ENCODE results near the gene DLAT. TPM values are rescaled to one million over a fixed set of nuclear protein-coding genes. Genes with fewer than 3 reads are reported as not detected.
"Not testable (repeated sequence)": the region's sequence is repeated elsewhere in the genome, so short reads cannot be mapped to it uniquely, and the experiment has no call there.

Gene DLAT
- total RNA-seq, 1 donor from 2014 or later, result 26.1 TPM

DNA sequence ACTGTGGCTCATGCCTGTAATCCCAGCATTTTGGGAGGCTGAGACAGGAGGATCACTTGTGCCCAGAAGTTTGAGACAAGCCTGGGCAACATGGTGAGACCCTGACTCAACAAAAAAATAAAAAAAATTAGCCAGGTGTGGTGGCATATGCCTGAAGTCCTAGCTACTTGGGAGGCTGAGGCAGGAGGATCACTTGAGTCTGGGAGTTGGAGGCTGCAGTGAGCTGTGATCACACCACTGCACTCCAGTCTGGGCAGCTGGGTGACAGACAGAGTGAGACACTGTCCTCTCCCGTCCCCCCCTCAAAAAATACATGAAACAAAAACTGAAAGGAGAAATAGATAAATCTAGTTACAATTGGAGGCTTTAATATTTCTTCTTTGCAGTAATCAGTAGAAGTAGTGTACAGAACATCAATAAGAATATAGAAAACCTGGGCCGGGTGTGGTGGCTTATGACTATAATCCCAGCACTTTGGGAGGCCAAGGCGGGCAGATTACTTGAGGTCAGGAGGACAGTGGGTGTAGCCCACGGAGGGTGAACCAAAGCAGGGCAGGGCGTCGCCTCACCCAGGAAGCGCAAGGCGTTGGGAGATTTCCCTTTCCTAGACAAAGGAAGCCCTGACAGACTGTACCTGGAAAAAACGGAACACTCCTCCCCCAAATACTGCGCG is 19.6 kb upstream of the DLAT start:
- Histone ChIP-seq H3K36me3 (peaks cover 26% of the 10 kb centered on the region), H3K9me3 (no peaks in the 10 kb centered on the region), H3K27ac (no peak overlapping the region), H3K4me3 (no peak overlapping the region), H3K27me3 (ENCODE audit: low read depth) (no peaks in the 10 kb centered on the region), H3K4me1 (no peaks in the 10 kb centered on the region)
- DNase-seq (no peak), ATAC-seq (no peak)
- TF ChIP-seq, protein P1, sequence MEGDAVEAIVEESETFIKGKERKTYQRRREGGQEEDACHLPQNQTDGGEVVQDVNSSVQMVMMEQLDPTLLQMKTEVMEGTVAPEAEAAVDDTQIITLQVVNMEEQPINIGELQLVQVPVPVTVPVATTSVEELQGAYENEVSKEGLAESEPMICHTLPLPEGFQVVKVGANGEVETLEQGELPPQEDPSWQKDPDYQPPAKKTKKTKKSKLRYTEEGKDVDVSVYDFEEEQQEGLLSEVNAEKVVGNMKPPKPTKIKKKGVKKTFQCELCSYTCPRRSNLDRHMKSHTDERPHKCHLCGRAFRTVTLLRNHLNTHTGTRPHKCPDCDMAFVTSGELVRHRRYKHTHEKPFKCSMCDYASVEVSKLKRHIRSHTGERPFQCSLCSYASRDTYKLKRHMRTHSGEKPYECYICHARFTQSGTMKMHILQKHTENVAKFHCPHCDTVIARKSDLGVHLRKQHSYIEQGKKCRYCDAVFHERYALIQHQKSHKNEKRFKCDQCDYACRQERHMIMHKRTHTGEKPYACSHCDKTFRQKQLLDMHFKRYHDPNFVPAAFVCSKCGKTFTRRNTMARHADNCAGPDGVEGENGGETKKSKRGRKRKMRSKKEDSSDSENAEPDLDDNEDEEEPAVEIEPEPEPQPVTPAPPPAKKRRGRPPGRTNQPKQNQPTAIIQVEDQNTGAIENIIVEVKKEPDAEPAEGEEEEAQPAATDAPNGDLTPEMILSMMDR (IDR thresholded peaks at IDR 0.05), result no peak
- intact Hi-C loops (cut with DNase I), result no loop called here

DNA sequence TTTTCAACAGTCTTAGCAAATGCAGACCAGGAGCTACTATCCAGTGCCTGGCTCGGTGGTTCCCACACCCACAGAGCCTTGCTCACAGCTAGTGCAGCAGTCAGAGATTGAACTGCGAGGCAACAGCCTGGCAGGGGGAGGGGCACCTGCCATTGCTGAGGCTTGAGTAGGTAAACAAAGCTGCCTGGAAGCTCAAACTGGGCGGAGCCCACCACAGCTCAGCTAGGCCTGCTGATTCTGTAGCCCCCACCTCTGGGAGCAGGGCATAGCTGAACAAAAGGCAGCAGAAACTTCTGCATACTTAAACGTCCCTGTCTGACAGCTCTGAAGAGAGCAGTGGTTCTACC is 19.1 kb upstream of the DLAT start:
- peaks cover 23% of the 10 kb centered on the region for H3K36me3 ChIP-seq
- H3K4me3 ChIP-seq; H3K27me3 ChIP-seq (ENCODE audit: low read depth); DNase-seq; H3K4me1 ChIP-seq; H3K27ac ChIP-seq; ATAC-seq; intact Hi-C loops (cut with DNase I); H3K9me3 ChIP-seq: not testable (repeated sequence)

DNA sequence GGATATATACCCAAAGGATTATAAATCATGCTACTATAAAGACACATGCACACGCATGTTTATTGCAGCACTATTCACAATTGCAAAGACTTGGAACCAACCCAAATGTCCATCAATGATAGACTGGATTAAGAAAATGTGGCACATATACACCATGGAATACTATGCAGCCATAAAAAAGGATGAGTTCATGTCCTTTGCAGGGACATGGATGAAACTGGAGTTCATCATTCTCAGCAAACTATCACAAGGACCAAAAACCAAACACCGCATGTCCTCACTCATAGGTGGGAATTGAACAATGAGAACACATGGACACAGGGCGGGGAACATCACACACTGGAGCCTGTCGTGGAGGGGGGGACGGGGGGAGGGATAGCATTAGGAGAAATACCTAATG is 13.8 kb upstream of the DLAT start:
- intact Hi-C loops (cut with DNase I); H3K36me3 ChIP-seq; H3K9me3 ChIP-seq; H3K27me3 ChIP-seq (ENCODE audit: low read depth); DNase-seq; H3K4me1 ChIP-seq; H3K27ac ChIP-seq; ATAC-seq; H3K4me3 ChIP-seq: not testable (repeated sequence)

DNA sequence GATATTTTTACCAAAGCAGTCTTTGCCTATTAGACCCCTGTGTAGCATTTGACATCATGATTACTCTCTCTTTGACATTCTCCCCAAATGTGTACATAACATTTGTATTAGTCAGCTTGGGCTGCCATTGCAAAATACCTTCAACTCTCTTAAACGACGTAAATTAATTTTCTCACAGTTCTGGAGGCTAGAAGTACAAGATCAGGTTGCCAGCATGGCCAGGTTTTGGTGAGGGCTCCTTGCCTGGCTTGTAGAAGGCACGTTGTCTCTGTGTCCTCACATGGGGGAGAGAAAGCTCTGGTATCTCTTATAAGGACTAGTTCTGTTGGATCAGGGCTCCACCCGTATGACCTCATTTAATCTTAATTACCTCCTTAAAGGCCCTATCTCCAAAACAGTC is 12.3 kb upstream of the DLAT start:
- TF ChIP-seq, protein P1 (IDR thresholded peaks at IDR 0.05), result no peak
- ATAC-seq, result no peak
- Histone ChIP-seq H3K27ac (no peak overlapping the region), H3K36me3 (no peaks in the 10 kb centered on the region), H3K4me3 (no peak overlapping the region), H3K4me1 (no peaks in the 10 kb centered on the region), H3K9me3 (no peaks in the 10 kb centered on the region), H3K27me3 (ENCODE audit: low read depth) (no peaks in the 10 kb centered on the region)
- intact Hi-C loops (cut with DNase I), result no loop called here
- no peak for DNase-seq

DNA sequence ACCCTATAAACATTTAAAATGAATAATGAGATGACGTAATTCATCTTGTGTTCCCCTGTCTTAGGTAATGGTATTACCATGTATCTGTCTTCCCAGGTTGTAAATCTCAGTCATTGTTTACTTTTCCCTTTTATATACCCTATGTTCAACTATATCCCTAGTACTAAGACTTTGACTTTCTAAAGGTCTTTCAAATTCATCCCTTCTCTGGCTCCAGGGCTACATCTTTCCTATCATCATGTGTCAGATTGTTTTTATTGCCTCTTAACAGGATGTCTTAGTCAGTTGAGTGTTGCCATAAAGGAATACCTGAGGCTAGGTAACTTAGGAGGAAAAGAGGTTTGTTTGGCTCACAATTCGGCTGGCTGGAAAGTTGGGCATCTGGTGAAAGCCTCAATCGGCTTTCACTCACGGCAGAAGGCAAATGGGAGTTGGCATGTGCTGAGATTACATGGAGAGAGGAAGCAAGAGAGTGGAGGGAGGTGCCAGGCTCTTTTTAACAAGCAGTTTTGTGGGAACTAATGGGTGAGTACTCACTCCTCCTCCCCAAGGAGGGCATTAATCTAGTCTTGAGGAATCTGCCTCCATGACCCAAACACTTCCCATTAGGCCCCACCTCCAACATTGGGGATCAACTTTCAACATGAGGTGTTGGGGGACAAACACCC is 11.6 kb upstream of the DLAT start:
- intact Hi-C loops (cut with DNase I), result no loop called here
- H3K4me3 ChIP-seq, result no peak overlapping the region
- no peak for ATAC-seq
- no peak overlapping the region for H3K27ac ChIP-seq
- no peaks in the 10 kb centered on the region for H3K36me3 ChIP-seq
- TF ChIP-seq, protein P1 (IDR thresholded peaks at IDR 0.05), result no peak
- no peak for DNase-seq
- no peaks in the 10 kb centered on the region for H3K27me3 ChIP-seq (ENCODE audit: low read depth)
- H3K9me3 ChIP-seq, result no peaks in the 10 kb centered on the region
- no peaks in the 10 kb centered on the region for H3K4me1 ChIP-seq

DNA sequence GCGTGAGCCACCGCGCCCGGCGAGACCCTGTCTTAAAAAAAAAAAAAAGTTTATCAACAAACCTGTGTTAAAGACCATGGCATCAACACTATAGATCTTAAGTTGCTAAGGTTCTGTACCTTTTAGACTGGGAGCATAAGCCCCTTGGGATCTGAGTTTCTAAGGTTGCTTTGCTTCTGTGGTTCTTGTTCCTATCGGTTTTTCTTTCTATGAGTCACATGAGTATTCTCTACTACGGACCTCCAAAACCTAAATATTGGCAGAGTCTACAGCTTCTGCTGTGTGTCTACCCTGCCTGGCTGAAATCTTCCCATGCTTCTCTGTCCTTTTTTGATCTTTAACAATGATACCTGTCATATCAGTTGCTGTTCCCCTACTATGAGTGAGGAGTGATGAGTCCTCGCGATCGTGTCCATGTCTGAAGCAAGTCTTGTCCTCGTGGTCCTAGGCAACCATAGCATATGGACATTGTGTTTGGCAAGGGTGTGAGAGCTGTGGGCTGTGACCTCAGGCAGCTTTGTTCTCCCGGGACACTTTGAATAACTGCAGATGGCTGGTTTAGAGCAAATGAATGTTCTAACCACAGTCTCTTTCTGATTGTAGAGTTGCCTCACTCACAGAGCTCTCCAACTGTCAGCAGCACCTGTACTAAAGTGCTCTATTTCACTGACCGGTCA is 9.0 kb upstream of the DLAT start:
- TF ChIP-seq, protein P1 (IDR thresholded peaks at IDR 0.05), result no peak
- no peaks in the 10 kb centered on the region for H3K27me3 ChIP-seq (ENCODE audit: low read depth)
- H3K36me3 ChIP-seq, result peaks cover 15% of the 10 kb centered on the region
- intact Hi-C loops (cut with DNase I), result no loop called here
- H3K4me3 ChIP-seq, result no peak overlapping the region
- H3K27ac ChIP-seq, result no peak overlapping the region
- H3K4me1 ChIP-seq, result no peaks in the 10 kb centered on the region
- no peak for ATAC-seq
- no peaks in the 10 kb centered on the region for H3K9me3 ChIP-seq
- no peak for DNase-seq
